NCI-H526 treated with DMSO at 0.1 percent for 48 hours (cell line): ENCODE data around the gene LRRC25.

Source experiments
- DNase-seq: peaks from one replicate; lab custom pipeline; 2025; lab: John Stamatoyannopoulos, UW

LRRC25 gene

GRCh38 chr19:18397242-18398202 lies at the start of gene LRRC25:
TSS of gene LRRC25 (minus strand) at chr19:18397622. CDS start at chr19:18396963, 659 bp downstream.
- DNase-seq = no peak

GRCh38 chr19:18446811-18447359 lies 49.5 kb upstream of the LRRC25 start:
- DNase-seq = no peak

GRCh38 chr19:18446145-18446810 lies 48.9 kb upstream of the LRRC25 start:
- DNase-seq = no peak

GRCh38 chr19:18445262-18445948 lies 48.0 kb upstream of the LRRC25 start:
- no peak for DNase-seq

GRCh38 chr19:18444513-18444912 lies 47.1 kb upstream of the LRRC25 start:
- DNase-seq = no peak

- no peak for DNase-seq
These were observed 46.4 kb upstream of the LRRC25 start for GRCh38 chr19:18443831-18444230.

GRCh38 chr19:18443406-18443805 lies 46.0 kb upstream of the LRRC25 start:
- no peak for DNase-seq

GRCh38 chr19:18442941-18443340 lies 45.5 kb upstream of the LRRC25 start:
- DNase-seq = no peak

GRCh38 chr19:18441804-18442788 lies 44.7 kb upstream of the LRRC25 start:
- no peak for DNase-seq

GRCh38 chr19:18440936-18441803 lies 43.7 kb upstream of the LRRC25 start:
- no peak for DNase-seq

- no peak for DNase-seq
These were observed 43.0 kb upstream of the LRRC25 start for GRCh38 chr19:18440415-18440877.

GRCh38 chr19:18439910-18440237 lies 42.5 kb upstream of the LRRC25 start:
- no peak for DNase-seq

- no peak for DNase-seq
These were observed 41.8 kb upstream of the LRRC25 start for GRCh38 chr19:18439025-18439909.

GRCh38 chr19:18438331-18439024 lies 41.1 kb upstream of the LRRC25 start:
- no peak for DNase-seq

- DNase-seq = no peak
These were observed 40.3 kb upstream of the LRRC25 start, which contains the start of gene ISYNA1 for GRCh38 chr19:18437491-18438330. TSS of gene ISYNA1 (minus strand) at chr19:18438133. CDS start at chr19:18437979, 154 bp downstream.

- DNase-seq = peak; percentile 28
These were observed 39.5 kb upstream of the LRRC25 start for GRCh38 chr19:18436671-18437490.
